H1 (cell line): ENCODE data around the gene TAF8. TPM values are rescaled to one million over a fixed set of nuclear protein-coding genes. Genes with fewer than 3 reads are reported as not detected.

Experiments
- CTCF ChIA-PET: fragments of 300-600 bp; sonication (Branson Sonifier 250); formaldehyde crosslinking; loops from one replicate; lab custom pipeline; 2021; ENCODE audit not compliant: partially characterized antibody; lab: Charles Lee
- POLR2A ChIA-PET: fragments of 300-600 bp; sonication (Branson Sonifier 250); formaldehyde crosslinking; loops from one replicate; lab custom pipeline; 2021; ENCODE audit warnings: inconsistent platforms; ENCODE audit not compliant: partially characterized antibody; lab: Charles Lee
- DNase-seq, 2 experiments: peaks; one replicate each; pipeline versions ENCODE4 v3.0.0 to v3.0.0-alpha.2; 2010 to 2022; ENCODE audit warnings: low spot score in 2 of 2, low read depth in 1 of 2, mixed read lengths in 1 of 2
- FAIRE-seq: peaks from 2 replicates; lab custom pipeline; 2011; peaks lifted over from hg19 to GRCh38; lab: Jason Lieb, UNC
- H2AFZ ChIP-seq: 2 replicates; pipeline ENCODE4 v1.8.1; 2012; ENCODE audit warnings: low read length, inconsistent platforms
- H2AK5ac ChIP-seq: 2 replicates; pipeline ENCODE4 v1.6.1; 2013; ENCODE audit warnings: low read depth, low read length
- H2BK120ac ChIP-seq: replicated peaks from 2 replicates; pipeline ENCODE3; 2013; ENCODE audit warnings: low read depth, low read length, inconsistent platforms
- H2BK12ac ChIP-seq: 2 replicates; pipeline ENCODE4 v1.6.1; 2013; ENCODE audit warnings: low read depth, low read length
- H2BK15ac ChIP-seq: 2 replicates; pipeline ENCODE4 v1.6.1; 2013; ENCODE audit warnings: low read length
- H2BK20ac ChIP-seq: 2 replicates; pipeline ENCODE4 v1.6.1; 2013; ENCODE audit warnings: low read length
- H2BK5ac ChIP-seq: 2 replicates; pipeline ENCODE4 v1.6.1; 2013; ENCODE audit warnings: low read depth, low read length
- H3K14ac ChIP-seq: 2 replicates; pipeline ENCODE4 v1.6.1; 2013; ENCODE audit warnings: inconsistent platforms; ENCODE audit not compliant: insufficient read length
- H3K18ac ChIP-seq: 2 replicates; pipeline ENCODE4 v1.6.1; 2013; ENCODE audit warnings: low read length; ENCODE audit errors: extremely low read depth
- H3K23ac ChIP-seq: 2 replicates; pipeline ENCODE4 v1.6.1; 2013; ENCODE audit warnings: inconsistent platforms; ENCODE audit not compliant: insufficient read length
- H3K23me2 ChIP-seq: 2 replicates; pipeline ENCODE4 v1.6.1; 2013; ENCODE audit warnings: low read depth, low read length
- H3K27ac ChIP-seq: 2 replicates; pipeline ENCODE4 v1.6.1; 2011; ENCODE audit warnings: low read depth, low read length, inconsistent platforms
- H3K27me3 ChIP-seq, 4 experiments: replicated peaks in 1 of 4; 1 replicate in 1 of 4; 2 replicates in 3 of 4; pipeline versions ENCODE4 v1.6.1 to v1.8.1; 2011 to 2013; ENCODE audit warnings: low read length in 3 of 4, mild to moderate bottlenecking in 3 of 4, inconsistent platforms in 2 of 4, mixed read lengths in 2 of 4, moderate library complexity in 1 of 4; ENCODE audit not compliant: control insufficient read depth in 3 of 4, insufficient read depth in 3 of 4; ENCODE audit errors: extremely low read depth in 1 of 4
- H3K36me3 ChIP-seq, 4 experiments: 2 replicates each; pipeline versions ENCODE4 v1.6.1 to v1.8.1; 2011 to 2013; ENCODE audit warnings: mild to moderate bottlenecking in 4 of 4, low read length in 3 of 4, moderate library complexity in 2 of 4, control low read depth in 1 of 4, inconsistent platforms in 1 of 4; ENCODE audit not compliant: insufficient read depth in 4 of 4, control insufficient read depth in 2 of 4
- H3K4ac ChIP-seq: replicated peaks from 2 replicates; pipeline ENCODE3; 2013; ENCODE audit warnings: low read length, low read depth, mixed read lengths, inconsistent platforms; ENCODE audit not compliant: insufficient read length
- H3K4me1 ChIP-seq, 4 experiments: replicated peaks in 1 of 4; 1 replicate in 1 of 4; 2 replicates in 3 of 4; pipeline versions ENCODE4 v1.6.1 to v1.8.1; 2011 to 2013; ENCODE audit warnings: low read length in 3 of 4, inconsistent platforms in 2 of 4, mixed read lengths in 1 of 4; ENCODE audit not compliant: insufficient read depth in 4 of 4, control insufficient read depth in 3 of 4
- H3K4me2 ChIP-seq, 2 experiments: 2 replicates each; pipeline versions ENCODE4 v1.6.1 to v1.8.1; 2011 to 2013; ENCODE audit warnings: low read depth in 2 of 2, low read length in 2 of 2, control low read depth in 1 of 2, inconsistent platforms in 1 of 2, mild to moderate bottlenecking in 1 of 2; ENCODE audit not compliant: insufficient read depth in 1 of 2
- H3K4me3 ChIP-seq, 4 experiments: fragments of 200-600, 300-600 bp in 1 of 4; sonication (generic), shearing (Covaris generic), sonication (Bioruptor Twin) in 1 of 4; 2 replicates each; pipeline versions ENCODE4 v1.5.1 to v1.8.1; 2011 to 2016; ENCODE audit warnings: low read length in 4 of 4, low read depth in 3 of 4, control low read depth in 2 of 4, inconsistent platforms in 2 of 4, mild to moderate bottlenecking in 2 of 4, mixed read lengths in 1 of 4, moderate library complexity in 1 of 4; ENCODE audit not compliant: insufficient read depth in 2 of 4; ENCODE audit errors: extremely low read depth in 1 of 4
- H3K56ac ChIP-seq: replicated peaks from 2 replicates; pipeline ENCODE3; 2013; ENCODE audit warnings: low read depth, mild to moderate bottlenecking, mixed read lengths, low read length, inconsistent platforms; ENCODE audit not compliant: insufficient read length
- H3K79me1 ChIP-seq: 2 replicates; pipeline ENCODE4 v1.6.1; 2013; ENCODE audit warnings: low read depth, low read length, control low read depth
- H3K79me2 ChIP-seq, 2 experiments: 2 replicates each; pipeline versions ENCODE4 v1.6.1 to v1.8.1; 2012 to 2013; ENCODE audit warnings: low read length in 2 of 2, mild to moderate bottlenecking in 2 of 2, inconsistent platforms in 1 of 2; ENCODE audit not compliant: insufficient read depth in 2 of 2, control insufficient read depth in 1 of 2
- H3K9ac ChIP-seq, 4 experiments: replicated peaks in 1 of 4; 1 replicate in 1 of 4; 2 replicates in 3 of 4; pipeline versions ENCODE4 v1.6.1 to v1.8.1; 2011 to 2013; ENCODE audit warnings: low read depth in 3 of 4, low read length in 3 of 4, control low read depth in 2 of 4, mild to moderate bottlenecking in 2 of 4, moderate library complexity in 2 of 4, inconsistent platforms in 1 of 4; ENCODE audit errors: extremely low read depth in 1 of 4
- H3K9me3 ChIP-seq, 2 experiments: 2 replicates each; pipeline versions ENCODE4 v1.6.1 to v1.8.1; 2012 to 2013; ENCODE audit warnings: mild to moderate bottlenecking in 2 of 2, moderate library complexity in 2 of 2, control low read depth in 1 of 2, inconsistent platforms in 1 of 2, low read depth in 1 of 2, low read length in 1 of 2, mixed read lengths in 1 of 2; ENCODE audit not compliant: insufficient read depth in 2 of 2
- H4K20me1 ChIP-seq, 2 experiments: replicated peaks in 1 of 2; 2 replicates each; pipeline versions ENCODE3 to v1.8.1; 2011 to 2013; ENCODE audit warnings: inconsistent platforms in 2 of 2, low read length in 2 of 2, mild to moderate bottlenecking in 1 of 2; ENCODE audit not compliant: insufficient read depth in 2 of 2, control insufficient read depth in 1 of 2
- H4K5ac ChIP-seq: 2 replicates; pipeline ENCODE4 v1.6.1; 2013; ENCODE audit warnings: low read length, low read depth, mixed read lengths, inconsistent platforms; ENCODE audit not compliant: insufficient read length
- H4K8ac ChIP-seq: 2 replicates; pipeline ENCODE4 v1.8.0; 2013; ENCODE audit warnings: mild to moderate bottlenecking, moderate library complexity, low read length, inconsistent platforms; ENCODE audit not compliant: insufficient read depth; ENCODE audit errors: extremely low read depth
- H4K91ac ChIP-seq: replicated peaks from 2 replicates; pipeline ENCODE3; 2013; ENCODE audit warnings: low read length, mixed read lengths, inconsistent platforms; ENCODE audit not compliant: insufficient read length
- BCL11A ChIP-seq, 2 experiments: IDR thresholded peaks; one replicate each; pipeline ENCODE4 v1.6.1; 2011; ENCODE audit warnings: low read depth in 2 of 2, low read length in 2 of 2, mild to moderate bottlenecking in 2 of 2
- KDM5A ChIP-seq: fragments of 200-600 bp; IDR thresholded peaks from 2 replicates; pipeline ENCODE4 v1.7.1; 2012; ENCODE audit warnings: mild to moderate bottlenecking, low read length, inconsistent platforms, mixed read lengths
- RAD21 ChIP-seq, 2 experiments: IDR thresholded peaks in 1 of 2; conservative IDR thresholded peaks in 1 of 2; 2 replicates each; pipeline ENCODE4 v1.6.1; 2011; ENCODE audit warnings: low read depth in 2 of 2, low read length in 2 of 2, improper control_type of control experiment in 1 of 2, inconsistent platforms in 1 of 2, mild to moderate bottlenecking in 1 of 2, moderate library complexity in 1 of 2
- SIX5 ChIP-seq: IDR thresholded peaks from 2 replicates; pipeline ENCODE4 v1.6.1; 2011; ENCODE audit warnings: mild to moderate bottlenecking, low read depth, low read length
- YY1 ChIP-seq: IDR thresholded peaks from 2 replicates; pipeline ENCODE4 v1.6.1; 2011; ENCODE audit warnings: low read depth, mild to moderate bottlenecking, low read length
- WGBS, 2 experiments: shearing (Covaris generic) in 1 of 2; methylation state at CpG; one replicate each; pipeline versions ENCODE4 v1.1.6 to v1.1.7; 2013 to 2015; ENCODE audit warnings: low lambda C conversion rate in 2 of 2, mixed read lengths in 2 of 2, inconsistent platforms in 1 of 2, low coverage in 1 of 2, missing lambda C conversion rate in 1 of 2; ENCODE audit not compliant: insufficient replicate concordance in 2 of 2, insufficient coverage in 1 of 2, insufficient read length in 1 of 2; ENCODE audit errors: extremely low coverage in 1 of 2, missing lambda C conversion rate in 1 of 2; 5-methylcytosine and 5-hydroxymethylcytosine counted together
- polyA plus RNA-seq, 7 experiments: library from polyadenylated mRNA; depleted of rRNA in 3 of 7; stranded (reverse) in 5 of 7; unstranded in 2 of 7; fragments of >200 nt in 5 of 7; fragments of 200-250 nt in 2 of 7; gene quantifications; 1 replicate in 5 of 7; 2 replicates in 1 of 7; 4 replicates in 1 of 7; pipeline versions ENCODE4 v1.2.1 to v1.2.3, GENCODE V29; 2011 to 2013; ENCODE audit warnings: missing spikeins in 2 of 7, mixed read lengths in 2 of 7
- total RNA-seq: library from RNA; stranded (reverse); fragmentation: NEBNext Ultra II Directional; extraction: Animal tissue kit (Norgen Biotek cat#: 25700); gene quantifications from 2 replicates; pipeline ENCODE4 v1.2.1, GENCODE V29; 2021

The TAF8 gene
- total and polyA plus RNA-seq, 2 of the 8 experiments (the other 6 are each of a cell fraction or from before 2014, with no cell fraction given), result 32.2 to 34.0 TPM

- FAIRE-seq (no peak), DNase-seq (no peak)
- 95% methylated on average over 5 of the region's 5 CpGs; no CpG with 5 or more reads in 1 of the 2 experiments for WGBS, 2 experiments
- Histone ChIP-seq H3K4me3 (no peak overlapping the region), H3K56ac (no peak overlapping the region), H3K27me3 (no peaks in the 10 kb centered on the region), H2BK5ac (no peak overlapping the region), H3K9ac (no peak overlapping the region), H4K20me1 (peaks cover 9 to 13% of the 10 kb centered on the region in 2 experiments), H2AFZ (no peak overlapping the region), H3K36me3 (peaks cover 5 to 26% (median 9%) of the 10 kb centered on the region in 4 experiments; a peak in 6 of 8 replicates), H2BK12ac (no peak overlapping the region), H4K91ac (no peak overlapping the region), H3K4me1 (no peaks in the 10 kb centered on the region), H3K4me2 (no peak overlapping the region), H3K18ac (no peak overlapping the region), H3K79me2 (peaks cover 0 to 29% of the 10 kb centered on the region in 2 experiments; a peak in 1 of 4 replicates), H2BK120ac (no peak overlapping the region), H3K79me1 (peaks cover 8% of the 10 kb centered on the region), H3K23me2 (no peaks in the 10 kb centered on the region), H3K4ac (no peak overlapping the region), H2AK5ac (no peak overlapping the region), H4K8ac (no peak overlapping the region), H4K5ac (no peak overlapping the region), H2BK20ac (no peak overlapping the region), H3K9me3 (no peaks in the 10 kb centered on the region), H3K23ac (no peak overlapping the region), H2BK15ac (no peak overlapping the region), H3K27ac (no peak overlapping the region), H3K14ac (no peak overlapping the region)
- ChIA-PET CTCF (interaction anchor here (0.6 to 5.1 kb wide), 6 partner anchors 10 to 101 kb away, joined by 3 to 24 read pairs (median 6); a partner anchor contains a TSS), POLR2A (interaction anchor here (0.6 to 2.2 kb wide), 5 partner anchors 10 to 121 kb away, joined by 3 to 8 read pairs (median 4); no protein-coding TSS in a partner anchor)
- TF ChIP-seq BCL11A (IDR thresholded peaks at IDR 0.05; ENCODE audit: low read depth in 2 of 2, low read length in 2 of 2) (no peak), KDM5A (no peak), RAD21 (IDR thresholded peaks at IDR 0.05 in 1 of 2, conservative IDR thresholded peaks at IDR 0.05 in 1 of 2; ENCODE audit: low read depth in 2 of 2, low read length in 2 of 2) (no peak), YY1 (no peak), SIX5 (no peak)
Observed at GRCh38 chr6:42113936-42114636, 63.8 kb downstream of the TAF8 start.
